Activated naive CD4-positive, alpha-beta T cell treated with anti-CD3 and anti-CD28 coated beads, Interleukin-2, amount 50 U/mL, for 72 hours (primary cell): ENCODE measurements around the gene CARMIL1. TPM values are rescaled to one million over a fixed set of nuclear protein-coding genes. Genes with fewer than 3 reads are reported as not detected.

Experiments used
- ATAC-seq, 2 donors: fragments of 150-1000 bp; cut with Tn5 transposase; 2 replicates each; pipeline ENCODE4 v1.10.0; 2021; ENCODE audit warnings: mild to moderate bottlenecking in 2 of 2, moderate library complexity in 2 of 2
- DNase-seq, 2 donors: peaks; one replicate each; pipeline ENCODE4 v3.0.0; 2021 to 2022; ENCODE audit warnings: low spot score in 2 of 2
- H3K27ac Mint-ChIP-seq, 2 donors: one replicate each; pipeline ENCODE4 v1.8.0; 2022; ENCODE audit warnings: mild to moderate bottlenecking in 2 of 2, mixed read lengths in 2 of 2
- H3K36me3 Mint-ChIP-seq, 2 donors: one replicate each; pipeline ENCODE4 v1.8.0; 2022; ENCODE audit warnings: mixed read lengths in 2 of 2
- H3K9me3 Mint-ChIP-seq, 2 donors: one replicate each; pipeline ENCODE4 v1.8.0; 2022; ENCODE audit warnings: mixed read lengths in 2 of 2
- total RNA-seq, 2 donors: library from RNA; stranded (reverse); gene quantifications; one replicate each; pipeline ENCODE4 v1.2.3, GENCODE V29; 2022

CARMIL1 gene
- total RNA-seq, 2 donors from 2014 or later, result 5.2 to 13.4 TPM

DNA sequence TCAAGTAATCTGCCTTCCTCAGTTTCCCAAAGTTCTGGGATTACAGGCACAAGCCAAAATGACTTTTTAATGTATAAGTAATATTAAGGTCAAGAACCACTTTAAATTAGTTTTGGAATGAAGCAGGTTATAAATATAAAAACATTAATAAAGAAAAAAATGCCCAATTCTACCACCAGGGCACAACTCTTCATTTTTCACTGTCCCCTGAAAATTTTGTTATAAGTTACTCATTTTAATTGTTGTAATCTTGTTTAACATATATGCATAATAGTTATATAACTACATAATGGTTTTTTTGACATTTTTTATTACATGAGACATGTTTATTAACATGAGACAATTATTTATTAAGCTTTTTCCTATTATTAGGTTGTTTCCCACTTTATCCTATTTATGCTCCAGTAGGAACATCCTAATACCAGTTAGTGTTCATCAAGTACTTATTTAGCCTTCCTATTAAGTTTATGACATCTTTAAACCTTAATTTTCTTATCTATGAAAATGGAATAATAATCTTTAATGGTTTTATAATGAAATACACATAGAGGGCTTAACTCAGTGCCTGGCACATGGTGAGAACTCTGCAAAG is 190.7 kb downstream of the CARMIL1 start:
- H3K9me3 Mint-ChIP-seq, result no peaks in the 10 kb centered on the region
- no peaks in the 10 kb centered on the region for H3K36me3 Mint-ChIP-seq
- no peak for DNase-seq
- H3K27ac Mint-ChIP-seq, result no peak overlapping the region
- ATAC-seq, result no peak

DNA sequence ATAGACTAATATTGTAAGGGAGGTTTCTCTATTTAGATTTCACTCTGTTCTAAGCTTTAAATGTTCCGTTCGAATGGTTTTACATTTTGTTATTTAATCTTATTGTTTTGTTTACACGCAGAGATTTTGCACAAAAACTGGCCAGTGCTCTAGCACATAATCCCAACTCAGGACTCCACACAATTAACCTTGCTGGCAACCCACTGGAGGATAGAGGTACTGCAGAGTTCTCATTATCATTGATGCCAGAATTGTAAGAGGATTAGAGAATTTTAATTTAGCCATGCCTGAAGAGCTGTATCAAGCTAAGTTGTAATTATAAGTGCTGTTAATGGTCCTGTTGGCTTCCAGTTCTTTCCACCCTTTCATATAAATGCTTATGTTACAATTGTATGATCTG is 193.1 kb downstream of the CARMIL1 start:
- Mint-ChIP-seq H3K9me3 (no peaks in the 10 kb centered on the region), H3K36me3 (no peaks in the 10 kb centered on the region), H3K27ac (no peak overlapping the region)
- DNase-seq, result no peak
- no peak for ATAC-seq

DNA sequence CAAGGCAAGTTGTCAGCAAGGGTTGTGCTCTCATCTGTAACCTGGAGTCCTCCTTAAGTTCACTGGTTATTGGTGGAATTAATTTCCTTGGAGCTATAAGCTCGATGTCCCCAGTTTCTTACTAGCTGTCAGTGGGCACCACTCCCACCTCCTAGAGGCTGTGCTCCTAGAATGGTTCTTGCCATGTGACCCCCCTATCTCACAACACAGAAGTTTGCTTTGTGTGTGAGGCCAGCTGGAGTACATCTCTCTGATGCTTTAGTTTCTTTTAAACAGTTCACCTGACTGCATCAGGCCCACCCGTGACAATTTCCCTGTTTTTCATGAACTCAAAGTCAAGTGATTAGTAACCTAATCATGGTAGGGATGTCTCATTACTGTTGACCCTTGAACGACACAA is 193.7 kb downstream of the CARMIL1 start:
- Mint-ChIP-seq H3K27ac (no peak overlapping the region), H3K36me3 (no peaks in the 10 kb centered on the region), H3K9me3 (no peaks in the 10 kb centered on the region)
- ATAC-seq (no peak), DNase-seq (no peak)

DNA sequence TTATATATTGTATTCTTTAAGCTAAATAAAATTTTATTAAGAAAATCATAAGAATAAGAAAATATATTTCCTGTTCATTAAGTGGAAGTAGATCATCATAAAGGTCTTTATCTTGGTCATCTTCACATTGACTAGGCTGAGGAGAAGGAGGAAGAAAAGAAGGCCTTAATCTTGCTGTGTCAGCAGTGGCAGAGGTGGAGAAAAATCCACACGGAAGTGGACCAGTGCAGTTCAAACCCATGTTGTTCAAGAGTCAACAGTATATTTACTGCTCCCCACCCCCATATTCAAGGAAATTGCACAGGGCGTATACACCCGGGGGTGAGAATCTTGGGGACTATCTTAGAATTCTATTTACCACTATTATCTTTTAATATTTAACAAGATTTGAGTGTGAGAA is 194.3 kb downstream of the CARMIL1 start:
- DNase-seq (no peak), ATAC-seq (no peak)
- H3K27ac Mint-ChIP-seq, result no peak overlapping the region
- H3K9me3 Mint-ChIP-seq, result no peaks in the 10 kb centered on the region
- no peaks in the 10 kb centered on the region for H3K36me3 Mint-ChIP-seq

DNA sequence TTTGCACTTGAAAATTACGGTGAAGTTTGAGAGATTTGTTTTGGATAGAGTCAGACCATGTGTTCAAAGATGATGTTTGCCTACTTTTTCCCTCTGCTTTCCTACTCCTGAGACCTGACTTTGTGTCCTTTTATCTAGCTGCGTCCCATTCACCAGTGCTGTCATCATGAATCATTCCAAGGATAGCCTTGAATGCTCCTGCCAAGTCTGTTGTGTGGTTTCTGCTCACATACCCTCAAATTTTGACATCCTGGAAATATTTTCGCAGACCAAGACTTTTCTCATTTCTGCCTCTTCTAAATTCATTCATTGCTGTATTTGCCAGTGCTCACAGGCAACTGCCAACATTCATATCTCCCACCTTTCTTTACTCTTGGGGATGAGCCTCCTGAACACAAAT is 197.0 kb downstream of the CARMIL1 start:
- H3K36me3 Mint-ChIP-seq, result no peaks in the 10 kb centered on the region
- no peaks in the 10 kb centered on the region for H3K9me3 Mint-ChIP-seq
- no peak overlapping the region for H3K27ac Mint-ChIP-seq
- DNase-seq (no peak), ATAC-seq (no peak)

DNA sequence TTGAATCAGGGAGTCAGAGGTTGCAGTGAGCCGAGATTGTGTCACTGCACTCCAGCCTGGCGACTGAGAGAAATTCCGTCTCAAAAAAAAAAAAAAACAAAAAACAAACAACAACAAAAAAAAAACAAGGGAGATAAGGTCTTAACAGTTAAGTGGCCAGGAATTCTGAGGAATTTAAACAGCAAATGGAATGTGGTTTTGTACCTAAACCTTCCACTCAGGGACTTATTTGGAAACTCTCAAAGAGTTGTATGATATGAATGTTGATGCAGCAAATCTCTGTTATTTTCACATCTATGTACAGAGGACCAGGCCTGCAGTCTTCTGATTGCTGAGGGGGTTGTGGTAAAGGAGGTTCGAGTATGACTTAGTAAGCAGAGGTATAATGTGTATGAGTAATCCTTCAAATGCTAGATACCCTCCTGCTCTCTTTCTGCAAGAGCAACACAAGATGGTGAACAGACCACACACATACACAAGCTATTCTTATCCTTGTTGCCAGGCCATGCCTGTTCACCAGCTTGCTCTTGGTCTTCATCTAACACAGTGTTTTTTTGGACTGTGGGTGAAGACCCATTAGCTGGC is 197.9 kb downstream of the CARMIL1 start:
- H3K27ac Mint-ChIP-seq, result no peak overlapping the region
- H3K9me3 Mint-ChIP-seq, result no peaks in the 10 kb centered on the region
- ATAC-seq, result peak; percentile 41 to 82
- no peak for DNase-seq
- no peaks in the 10 kb centered on the region for H3K36me3 Mint-ChIP-seq

DNA sequence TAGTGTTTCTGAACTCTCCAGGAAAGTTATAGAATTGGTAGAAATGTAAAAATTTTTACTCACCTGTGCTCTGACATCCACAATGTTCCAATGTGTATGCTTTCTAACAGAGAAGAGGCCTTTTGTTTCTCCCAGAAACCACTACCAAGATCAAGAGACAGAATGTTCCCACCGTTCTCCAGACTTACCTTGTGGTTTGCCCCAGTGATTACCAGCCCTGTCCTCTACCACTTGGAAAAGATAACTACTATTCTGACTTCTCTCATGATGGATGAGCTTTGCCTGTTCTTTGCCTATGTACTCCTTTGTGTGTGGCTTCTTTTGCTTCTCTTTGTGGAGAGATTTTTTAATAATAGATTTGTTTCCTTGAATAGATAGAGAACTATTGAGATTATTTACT is 199.8 kb downstream of the CARMIL1 start:
- no peaks in the 10 kb centered on the region for H3K36me3 Mint-ChIP-seq
- ATAC-seq, result no peak
- H3K27ac Mint-ChIP-seq, result no peak overlapping the region
- DNase-seq, result no peak
- H3K9me3 Mint-ChIP-seq, result no peaks in the 10 kb centered on the region

DNA sequence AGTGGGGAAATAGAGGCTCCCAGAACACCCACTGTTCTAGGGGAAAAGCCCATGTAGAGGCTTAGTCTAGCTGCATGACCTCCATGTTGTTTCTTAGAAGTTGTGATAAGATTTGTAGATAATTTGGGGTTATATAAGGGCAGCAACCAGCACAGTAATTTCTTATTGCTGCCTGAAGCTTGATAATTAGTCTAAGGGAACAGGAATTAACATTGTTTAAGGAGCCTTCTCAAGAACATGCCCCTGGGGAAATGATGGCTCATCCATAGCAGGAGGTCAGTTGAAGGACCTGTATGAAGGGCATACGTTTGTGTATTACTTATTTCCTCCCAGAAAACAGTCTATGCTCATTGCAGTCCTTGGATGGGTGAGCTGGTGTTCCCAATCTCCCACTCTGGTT is 202.1 kb downstream of the CARMIL1 start:
- Mint-ChIP-seq H3K9me3 (no peaks in the 10 kb centered on the region), H3K27ac (no peak overlapping the region), H3K36me3 (no peaks in the 10 kb centered on the region)
- DNase-seq (no peak), ATAC-seq (no peak)

DNA sequence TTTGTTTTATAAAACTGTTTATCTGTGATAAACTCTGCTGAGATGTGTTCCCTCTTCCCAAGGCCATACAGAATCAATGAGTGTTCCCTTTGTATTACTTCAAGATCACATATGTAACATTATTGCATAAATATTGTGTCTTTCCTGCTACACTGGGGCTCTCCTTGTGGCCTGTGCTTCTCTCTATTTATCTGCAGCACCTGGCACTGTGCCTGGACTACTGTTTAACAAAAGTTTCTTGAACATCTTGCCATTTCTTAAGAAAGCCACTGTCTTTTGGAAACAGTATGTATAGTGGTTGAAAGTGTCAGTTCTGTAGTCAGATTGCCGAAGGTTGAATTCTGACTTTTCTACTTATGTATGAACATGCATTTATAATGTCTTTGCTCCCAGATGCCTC is 203.8 kb downstream of the CARMIL1 start:
- ATAC-seq (no peak), DNase-seq (no peak)
- H3K36me3 Mint-ChIP-seq, result no peaks in the 10 kb centered on the region
- no peak overlapping the region for H3K27ac Mint-ChIP-seq
- H3K9me3 Mint-ChIP-seq, result no peaks in the 10 kb centered on the region

DNA sequence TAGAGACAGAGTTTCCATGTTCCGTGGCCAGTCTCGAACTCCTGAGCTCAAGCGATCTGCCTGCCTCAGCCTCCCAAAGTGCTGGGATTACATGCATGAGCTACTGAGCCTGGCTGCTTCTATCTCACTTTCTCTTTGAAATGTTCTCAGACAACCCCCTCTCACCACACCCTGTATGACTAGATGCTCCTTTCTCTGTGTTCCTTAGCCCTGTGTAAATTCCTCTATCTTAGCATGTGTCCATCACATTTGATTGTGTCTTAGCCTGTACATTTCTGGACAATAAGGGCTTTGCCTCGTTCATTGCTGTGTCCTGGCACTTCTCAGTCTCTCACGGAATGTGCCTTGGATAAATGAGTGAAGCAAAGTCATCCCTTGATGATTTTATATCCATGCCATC is 204.8 kb downstream of the CARMIL1 start:
- no peak overlapping the region for H3K27ac Mint-ChIP-seq
- H3K9me3 Mint-ChIP-seq, result no peaks in the 10 kb centered on the region
- DNase-seq (no peak), ATAC-seq (no peak)
- no peaks in the 10 kb centered on the region for H3K36me3 Mint-ChIP-seq

DNA sequence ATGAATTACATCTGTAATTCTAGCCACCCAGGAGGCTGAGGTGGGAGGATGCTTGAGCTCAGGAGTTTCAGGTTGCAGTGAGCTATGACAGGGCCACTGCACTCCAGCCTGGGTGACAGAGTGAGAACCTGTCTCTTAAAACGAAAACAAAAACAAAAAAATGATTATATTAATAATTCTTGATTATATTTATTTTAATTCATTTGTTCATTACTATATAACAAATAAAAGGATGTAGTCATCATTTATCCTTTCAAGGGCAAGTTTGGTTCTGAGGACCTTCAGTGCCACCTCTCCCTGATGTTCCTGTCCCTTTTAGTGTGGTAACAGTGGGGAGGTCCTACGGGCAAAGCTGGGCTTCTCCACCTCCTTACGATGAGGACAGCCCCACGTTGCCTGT is 205.7 kb downstream of the CARMIL1 start:
- H3K27ac Mint-ChIP-seq, result no peak overlapping the region
- no peaks in the 10 kb centered on the region for H3K9me3 Mint-ChIP-seq
- no peak for DNase-seq
- ATAC-seq, result no peak
- H3K36me3 Mint-ChIP-seq, result no peaks in the 10 kb centered on the region

DNA sequence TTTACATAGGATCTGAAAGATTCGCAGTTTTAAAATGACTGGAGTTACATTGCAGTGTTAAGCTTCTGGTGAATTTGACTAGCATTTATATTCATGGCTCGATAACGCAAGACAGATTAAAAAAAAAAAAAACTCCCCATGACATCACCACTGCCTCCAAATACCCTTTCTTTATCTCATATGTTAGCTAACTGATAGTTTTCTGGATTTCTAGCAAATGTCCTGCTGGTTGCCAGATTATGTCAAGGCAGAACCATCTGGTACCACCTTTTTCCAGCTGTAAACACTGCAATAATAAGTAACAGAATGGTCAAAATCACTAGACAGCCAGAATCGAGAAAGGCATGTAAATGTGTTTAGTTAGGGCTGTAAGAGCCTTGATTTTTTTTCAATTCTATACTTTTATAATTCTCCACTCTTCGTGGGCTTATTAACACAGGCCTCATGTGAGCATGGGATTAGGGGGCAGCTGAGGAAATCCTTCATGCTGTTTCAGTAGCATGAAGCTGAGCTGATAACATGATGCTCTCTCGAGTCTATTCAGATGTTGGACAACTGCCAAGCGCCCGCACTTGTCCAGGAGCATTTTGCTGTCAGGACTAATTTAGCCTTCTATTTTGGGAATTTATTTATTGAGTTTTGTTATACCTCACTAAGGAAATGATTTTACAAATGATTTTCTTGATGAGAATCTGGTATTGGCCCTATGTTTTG is 206.8 kb downstream of the CARMIL1 start:
- Mint-ChIP-seq H3K36me3 (no peaks in the 10 kb centered on the region), H3K27ac (no peak overlapping the region), H3K9me3 (no peaks in the 10 kb centered on the region)
- DNase-seq (no peak), ATAC-seq (no peak)

DNA sequence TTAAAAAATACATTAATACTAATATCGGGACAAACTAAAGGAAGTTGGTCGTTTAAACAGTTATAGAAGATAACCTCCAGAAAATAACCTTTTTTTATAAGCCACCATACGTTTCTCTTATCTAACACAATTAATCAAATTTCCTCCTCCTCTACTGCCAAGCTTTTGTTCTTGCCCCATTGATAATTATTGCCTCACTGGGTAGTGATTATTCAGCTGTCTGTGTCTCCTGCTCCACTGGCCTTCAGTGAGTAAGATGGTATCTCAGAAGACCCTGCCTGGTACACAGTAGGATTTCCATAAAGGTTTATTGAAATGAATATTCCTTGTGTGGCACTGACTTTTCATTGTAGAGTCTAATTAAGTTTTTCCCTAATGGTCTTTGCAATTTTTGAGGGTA is 207.4 kb downstream of the CARMIL1 start:
- H3K9me3 Mint-ChIP-seq, result no peaks in the 10 kb centered on the region
- ATAC-seq (no peak), DNase-seq (no peak)
- no peaks in the 10 kb centered on the region for H3K36me3 Mint-ChIP-seq
- no peak overlapping the region for H3K27ac Mint-ChIP-seq

DNA sequence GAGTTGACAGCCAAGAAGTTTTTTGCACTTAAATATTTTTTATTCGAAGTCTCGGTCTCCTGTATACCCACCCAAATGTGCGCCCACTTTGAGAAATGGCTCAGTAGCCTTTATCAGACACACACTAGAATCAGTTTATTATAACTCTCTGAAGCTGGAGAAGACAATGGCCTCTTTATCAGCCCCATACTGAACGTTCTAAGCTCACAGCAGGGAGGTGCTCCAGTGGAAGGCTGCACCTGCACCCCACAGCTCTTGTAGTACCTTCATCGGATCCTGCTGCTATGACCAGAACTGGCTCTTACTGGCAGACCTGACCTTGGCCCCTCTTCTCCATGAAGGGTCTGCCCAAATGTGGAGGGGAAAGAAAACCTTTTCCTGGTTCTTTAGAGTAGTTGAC is 207.8 kb downstream of the CARMIL1 start:
- Mint-ChIP-seq H3K27ac (no peak overlapping the region), H3K36me3 (no peaks in the 10 kb centered on the region), H3K9me3 (no peaks in the 10 kb centered on the region)
- no peak for DNase-seq
- no peak for ATAC-seq

DNA sequence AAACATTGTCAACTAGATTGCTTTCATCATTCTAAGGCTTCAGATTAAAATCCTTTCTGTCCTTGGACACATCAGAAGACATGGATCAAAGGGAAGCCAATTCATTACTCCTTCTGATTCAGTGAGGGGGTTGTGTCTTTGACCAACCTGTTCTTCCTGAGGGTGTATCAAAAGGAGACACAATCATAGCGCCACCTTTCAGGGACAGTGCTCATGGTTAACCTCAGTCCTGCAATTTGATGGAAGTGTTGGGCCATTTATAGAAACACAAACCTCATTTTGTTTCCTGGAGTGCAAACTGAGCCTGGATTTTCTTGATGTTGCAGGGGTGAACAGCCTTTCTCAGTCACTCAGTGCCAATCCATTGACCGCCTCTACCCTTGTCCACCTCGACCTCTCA is 209.0 kb downstream of the CARMIL1 start:
- Mint-ChIP-seq H3K36me3 (no peaks in the 10 kb centered on the region), H3K9me3 (no peaks in the 10 kb centered on the region), H3K27ac (no peak overlapping the region)
- ATAC-seq (no peak), DNase-seq (no peak)

DNA sequence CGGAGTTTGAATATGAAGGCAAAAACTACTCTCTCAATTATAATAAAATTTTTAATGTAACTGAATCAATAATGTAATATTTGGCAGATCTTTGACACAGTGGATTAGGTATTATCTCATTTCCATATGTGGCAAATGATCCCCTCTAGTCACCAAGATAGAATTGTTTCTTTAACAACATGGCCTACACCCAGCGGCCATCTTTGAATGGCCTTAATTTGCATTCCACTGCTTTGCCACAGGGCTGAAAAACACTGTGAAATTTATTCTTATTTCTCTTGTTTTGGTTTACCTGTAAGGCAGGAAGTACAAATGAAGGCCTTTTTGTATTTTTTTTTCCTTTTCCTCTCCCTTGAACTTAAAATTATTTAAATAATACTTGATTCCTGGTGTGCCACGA is 210.2 kb downstream of the CARMIL1 start:
- DNase-seq, result no peak
- no peak overlapping the region for H3K27ac Mint-ChIP-seq
- H3K36me3 Mint-ChIP-seq, result no peaks in the 10 kb centered on the region
- no peak for ATAC-seq
- no peaks in the 10 kb centered on the region for H3K9me3 Mint-ChIP-seq

DNA sequence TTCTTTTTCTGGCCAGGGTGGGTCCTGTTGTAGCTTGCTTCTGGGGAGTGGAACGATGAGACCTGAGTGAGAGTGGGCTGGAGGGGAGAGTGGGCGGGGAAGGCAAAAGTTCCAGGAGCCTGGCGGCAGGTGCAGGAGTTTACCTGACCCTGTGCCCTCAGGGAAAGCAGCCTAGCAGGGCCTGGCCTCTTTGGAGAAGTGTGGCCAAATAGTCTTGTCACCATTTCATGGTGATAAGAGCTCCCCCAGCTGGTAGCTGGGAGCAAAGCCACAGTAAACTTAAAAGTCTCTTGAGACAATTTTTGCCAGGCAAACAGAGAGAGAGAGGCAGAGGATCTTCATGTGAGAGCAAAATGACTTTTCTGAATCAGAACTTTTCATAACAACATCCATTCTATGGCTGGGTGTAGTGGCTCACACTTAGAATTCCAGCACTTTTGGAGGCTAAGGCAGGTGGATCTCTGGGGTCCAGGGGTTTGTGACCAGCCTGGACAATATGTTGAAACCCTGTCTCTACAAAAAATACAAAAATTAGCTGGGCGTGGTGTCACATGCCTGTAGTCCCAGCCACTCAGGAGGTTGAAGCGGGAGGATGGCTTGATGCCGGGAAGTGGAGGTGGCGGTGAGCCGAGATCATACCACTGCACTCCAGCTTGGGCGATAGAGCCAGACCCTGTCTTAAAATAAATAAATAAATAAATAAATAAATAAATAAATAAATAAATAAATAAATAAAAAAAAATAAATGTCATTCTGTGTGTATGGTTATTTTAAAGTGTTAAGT is 211.0 kb downstream of the CARMIL1 start:
- Mint-ChIP-seq H3K9me3 (no peaks in the 10 kb centered on the region), H3K36me3 (no peaks in the 10 kb centered on the region), H3K27ac (peak overlapping the region; percentile 3 to 40)
- ATAC-seq (peak; percentile 83 to 84), DNase-seq (peak; percentile 60 to 69)
